Effector CD8-positive, alpha-beta T cell (primary cell): Measurements from ENCODE around the gene WWOX.

Experiments used
- DNase-seq: peaks from one replicate; lab custom pipeline; 2025; lab: John Stamatoyannopoulos, UW

Gene WWOX

DNA sequence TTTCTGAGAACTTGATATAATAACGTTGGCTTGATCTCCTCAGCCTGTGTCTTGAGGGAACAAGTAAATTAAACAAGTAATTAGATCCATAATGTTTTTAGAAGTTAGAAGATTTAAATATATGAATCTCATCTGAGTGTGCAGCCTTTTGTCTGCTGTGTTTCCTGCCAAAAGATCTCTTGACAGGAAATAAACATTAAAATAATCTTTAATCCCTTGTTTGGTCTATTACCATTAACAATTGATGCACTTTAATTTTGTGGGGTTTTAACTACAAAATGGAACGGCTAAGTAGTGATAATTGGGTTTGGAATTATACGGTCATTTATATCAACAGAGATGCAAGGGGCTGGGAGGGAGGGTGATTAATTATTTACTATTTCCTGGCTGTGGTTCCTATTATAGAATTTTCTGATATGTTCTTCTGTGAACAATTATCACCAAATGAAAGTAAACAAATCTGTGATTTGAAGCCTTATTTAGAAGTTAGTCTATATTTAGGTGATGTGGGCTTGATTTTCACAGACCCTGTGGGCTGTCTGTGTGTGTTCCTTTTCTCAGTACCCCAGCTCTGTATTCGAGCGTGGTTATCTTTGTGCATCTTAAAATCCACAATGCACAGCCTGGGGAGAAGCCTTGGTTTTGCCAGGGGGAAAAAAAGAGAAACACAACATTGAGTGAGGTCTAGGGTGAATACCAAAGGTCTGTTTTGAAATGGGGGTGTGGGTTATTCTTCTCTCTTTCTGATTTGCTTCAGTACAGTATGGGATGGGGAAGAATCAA, 556.1 kb downstream of the WWOX start:
- no peak for DNase-seq

DNA sequence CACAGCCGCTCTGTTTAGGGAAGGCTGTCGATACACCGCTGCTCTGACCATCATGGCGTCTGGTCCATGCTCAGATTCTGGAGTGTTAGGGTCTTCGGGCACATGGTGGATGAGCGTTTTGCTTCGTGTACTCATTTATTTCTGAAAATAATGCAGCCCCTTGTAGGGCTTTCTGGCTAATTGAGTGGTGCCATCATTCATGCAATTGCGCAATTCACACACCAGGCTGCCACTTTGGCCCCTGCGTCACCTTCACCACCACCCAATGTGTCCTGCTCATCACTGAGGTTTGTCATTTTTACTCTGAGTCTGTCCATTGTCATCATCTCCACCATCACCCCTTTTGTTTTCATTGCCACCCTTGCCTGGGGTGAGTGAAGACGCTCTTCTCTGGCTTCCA, 557.4 kb downstream of the WWOX start:
- DNase-seq: no peak

DNA sequence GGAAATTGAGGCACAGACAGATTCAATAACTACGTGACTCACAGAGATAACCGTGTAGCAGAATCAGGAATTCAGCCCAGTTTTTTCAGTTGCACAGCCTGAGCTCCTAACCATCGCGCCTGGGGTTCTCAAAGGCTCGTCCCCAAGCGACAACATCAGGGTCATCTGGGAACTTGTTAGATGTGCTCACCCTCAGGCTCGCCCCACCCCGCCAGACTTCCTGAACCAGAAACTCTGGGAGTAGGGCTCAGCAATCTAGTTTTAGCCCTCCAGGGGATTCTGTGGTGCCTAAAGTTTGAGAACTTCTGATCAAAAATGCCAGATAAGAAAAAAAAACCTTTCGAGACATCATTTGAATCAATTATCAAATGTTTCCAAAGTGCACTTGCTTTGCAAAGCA, 559.8 kb downstream of the WWOX start:
- DNase-seq: no peak

DNA sequence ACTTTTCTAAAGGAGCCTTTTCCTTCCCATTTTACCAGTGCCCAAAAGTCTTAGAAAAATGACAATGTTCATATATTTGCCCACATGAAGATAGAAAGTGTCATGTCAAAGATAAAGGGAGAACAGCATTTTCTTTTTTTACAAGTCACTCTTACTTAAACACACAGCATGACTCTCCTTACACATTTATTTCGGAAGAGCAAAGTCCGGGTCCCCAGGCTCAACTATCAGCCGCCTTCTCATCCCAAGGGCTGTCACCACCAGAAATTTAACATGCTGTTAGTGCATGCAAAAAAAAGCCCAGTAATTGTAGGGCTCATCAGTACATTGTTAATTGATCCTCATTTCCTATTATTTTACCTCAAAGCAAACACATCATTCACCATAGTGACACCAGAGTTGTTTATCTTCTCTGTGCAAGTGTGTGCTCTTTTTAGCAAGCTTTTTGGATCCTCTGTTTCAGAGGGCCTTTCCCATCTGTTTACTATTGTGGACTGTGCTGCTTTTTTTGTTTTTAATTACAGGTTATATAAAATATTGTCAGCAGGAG, 560.3 kb downstream of the WWOX start:
- no peak for DNase-seq

DNA sequence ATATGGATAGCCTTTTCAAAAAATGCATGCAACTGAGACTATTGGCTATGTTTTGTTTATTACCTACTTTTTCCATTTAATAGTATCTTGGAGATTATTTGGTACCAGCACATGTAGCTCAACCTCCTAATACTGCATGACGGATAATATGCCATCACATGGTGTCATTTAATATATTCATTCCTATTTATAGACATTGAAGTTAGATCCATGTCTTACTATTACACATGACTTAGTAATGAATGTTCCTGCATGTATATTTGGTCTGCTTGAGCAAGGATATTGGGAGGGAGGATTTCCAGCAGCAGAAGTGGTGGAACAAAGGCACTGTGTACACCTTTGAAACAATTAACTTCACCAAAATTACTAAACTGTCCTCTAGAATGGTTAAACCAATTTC, 561.3 kb downstream of the WWOX start:
- no peak for DNase-seq

DNA sequence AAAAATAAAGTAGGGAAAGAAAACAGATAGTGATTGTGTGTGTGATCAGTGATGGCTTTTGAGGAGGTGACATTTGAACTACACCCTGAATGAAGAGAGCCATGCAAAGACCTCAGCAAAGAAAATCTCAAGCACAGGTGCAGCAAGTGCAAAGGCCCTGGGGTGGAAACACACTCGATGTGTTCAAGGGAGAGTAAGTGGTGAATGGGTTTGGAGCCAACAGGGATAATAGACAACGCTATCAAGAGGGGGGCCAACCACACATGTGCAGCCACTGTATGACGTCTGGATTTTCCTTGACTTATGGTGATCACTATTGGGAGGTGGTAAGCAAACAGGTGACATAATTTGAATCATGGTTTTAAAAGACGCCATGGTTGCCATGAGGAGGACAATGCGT, 564.2 kb downstream of the WWOX start:
- DNase-seq: no peak

DNA sequence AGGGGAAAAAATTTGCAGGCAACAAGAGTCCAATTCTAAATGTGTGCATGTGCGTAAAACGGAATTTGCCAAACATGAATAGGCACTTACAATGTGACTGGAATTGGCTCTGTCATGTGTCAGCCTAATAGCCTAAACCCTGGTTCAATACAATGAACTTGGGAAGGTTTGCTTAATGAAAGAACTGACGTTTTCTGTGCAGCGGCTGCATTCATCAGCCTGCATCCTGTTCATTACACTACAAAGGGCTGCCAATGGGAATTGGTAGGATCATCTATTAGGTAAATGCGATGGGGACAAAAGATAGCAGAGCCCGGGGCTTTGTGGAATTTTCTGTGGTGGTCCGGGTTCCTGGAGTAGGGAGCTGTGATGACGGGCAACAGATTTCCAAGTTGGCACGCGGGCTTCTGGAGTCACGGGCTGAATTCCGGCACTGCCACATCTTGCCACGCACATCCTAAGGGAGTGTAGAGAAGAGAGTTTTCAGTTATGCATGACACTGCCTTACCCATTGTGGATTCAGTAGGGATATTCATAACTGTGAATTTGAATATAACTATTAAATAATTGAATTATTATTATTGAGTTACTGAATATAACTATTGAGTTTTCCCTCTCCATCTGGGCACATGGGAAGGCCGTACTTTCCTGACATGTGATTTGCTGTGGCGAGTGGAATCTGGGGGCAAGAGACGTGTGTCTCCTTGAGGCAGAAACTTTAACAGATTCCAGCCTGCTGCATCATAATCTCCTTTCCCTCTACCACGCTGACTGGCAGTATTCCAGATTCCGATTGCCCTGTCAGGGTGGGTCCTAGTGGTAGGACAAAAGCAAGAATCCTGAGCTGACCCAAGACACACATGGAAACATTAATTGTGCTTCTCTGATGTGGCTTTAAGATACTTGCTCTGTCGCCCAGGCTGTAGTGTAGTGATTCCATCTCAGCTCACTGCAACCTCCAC, 565.6 kb downstream of the WWOX start:
- no peak for DNase-seq

DNA sequence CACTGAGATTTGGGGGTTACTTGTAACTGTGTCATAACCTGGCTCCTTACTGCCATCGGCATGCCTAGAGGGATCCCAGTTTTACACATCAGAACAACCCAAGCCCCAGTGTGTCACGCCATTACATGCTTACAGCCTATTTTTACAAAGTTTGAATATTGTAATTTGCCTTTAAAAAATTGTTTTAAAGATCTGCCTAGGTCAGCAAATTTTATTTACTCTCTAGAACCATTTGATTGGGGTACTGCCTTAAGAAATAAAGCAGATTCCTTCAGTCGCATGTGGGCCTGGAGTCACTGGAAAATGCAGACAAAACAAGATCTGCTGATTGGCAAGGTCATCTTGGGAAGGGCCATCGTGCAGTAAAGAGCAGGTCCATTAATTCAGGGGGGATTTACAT, 566.9 kb downstream of the WWOX start:
- DNase-seq: no peak

DNA sequence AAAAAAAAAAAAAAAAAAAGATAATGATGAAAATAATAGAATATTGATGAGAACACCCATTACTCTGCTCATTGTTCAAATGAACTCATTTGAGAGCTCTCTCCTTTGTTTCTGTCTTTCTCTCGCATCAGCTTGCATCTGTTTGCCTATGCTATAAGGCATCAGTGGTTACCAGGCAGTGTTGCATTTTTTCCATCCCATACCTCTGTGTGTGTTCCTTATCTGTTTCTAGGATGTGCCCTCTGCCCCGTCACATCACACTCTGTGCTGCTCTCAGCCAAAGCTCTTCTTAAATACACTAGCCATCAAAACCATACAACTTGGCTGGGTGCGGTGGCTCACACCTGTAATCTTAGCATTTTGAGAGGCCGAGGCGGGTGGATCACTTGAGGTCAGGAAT, 568.2 kb downstream of the WWOX start:
- no peak for DNase-seq

DNA sequence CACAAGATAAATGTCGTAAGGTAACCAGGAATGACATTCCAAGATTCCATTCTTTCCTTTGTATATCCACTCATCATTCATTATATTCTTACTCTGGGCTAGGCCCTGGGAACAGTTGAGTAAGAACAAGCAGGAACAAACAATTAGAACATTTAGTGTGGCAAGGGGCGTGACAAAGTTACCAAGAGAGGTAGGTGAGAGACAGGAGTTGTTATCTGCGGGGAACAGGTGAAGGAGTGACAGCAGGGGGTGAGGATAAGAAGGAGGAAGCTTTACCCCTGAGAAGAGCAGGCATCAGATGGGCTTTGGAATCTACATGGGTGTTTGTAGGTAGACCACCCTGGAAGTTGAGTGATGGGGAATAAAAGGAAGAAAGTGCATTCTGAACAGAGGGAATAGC, 568.9 kb downstream of the WWOX start:
- no peak for DNase-seq

DNA sequence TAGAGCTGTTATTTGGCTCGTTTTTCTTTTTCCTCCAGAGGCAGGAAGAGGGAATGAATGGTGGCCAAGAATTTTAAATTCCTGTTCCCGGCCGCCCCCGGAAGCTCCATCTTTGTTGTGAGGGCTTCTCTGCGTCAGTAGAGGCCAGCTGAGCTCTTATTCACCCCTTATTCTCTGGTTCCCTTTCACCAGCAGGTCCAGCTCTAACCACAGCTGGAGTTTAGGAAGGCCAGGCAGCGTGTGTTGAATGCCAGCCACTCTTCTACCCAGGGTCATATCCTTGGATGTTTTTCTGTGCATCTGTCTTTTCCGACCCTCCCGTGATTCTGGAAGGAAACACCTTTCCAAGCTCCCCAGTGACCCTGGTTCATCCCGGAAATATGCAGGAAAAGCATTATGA, 570.5 kb downstream of the WWOX start:
- no peak for DNase-seq

DNA sequence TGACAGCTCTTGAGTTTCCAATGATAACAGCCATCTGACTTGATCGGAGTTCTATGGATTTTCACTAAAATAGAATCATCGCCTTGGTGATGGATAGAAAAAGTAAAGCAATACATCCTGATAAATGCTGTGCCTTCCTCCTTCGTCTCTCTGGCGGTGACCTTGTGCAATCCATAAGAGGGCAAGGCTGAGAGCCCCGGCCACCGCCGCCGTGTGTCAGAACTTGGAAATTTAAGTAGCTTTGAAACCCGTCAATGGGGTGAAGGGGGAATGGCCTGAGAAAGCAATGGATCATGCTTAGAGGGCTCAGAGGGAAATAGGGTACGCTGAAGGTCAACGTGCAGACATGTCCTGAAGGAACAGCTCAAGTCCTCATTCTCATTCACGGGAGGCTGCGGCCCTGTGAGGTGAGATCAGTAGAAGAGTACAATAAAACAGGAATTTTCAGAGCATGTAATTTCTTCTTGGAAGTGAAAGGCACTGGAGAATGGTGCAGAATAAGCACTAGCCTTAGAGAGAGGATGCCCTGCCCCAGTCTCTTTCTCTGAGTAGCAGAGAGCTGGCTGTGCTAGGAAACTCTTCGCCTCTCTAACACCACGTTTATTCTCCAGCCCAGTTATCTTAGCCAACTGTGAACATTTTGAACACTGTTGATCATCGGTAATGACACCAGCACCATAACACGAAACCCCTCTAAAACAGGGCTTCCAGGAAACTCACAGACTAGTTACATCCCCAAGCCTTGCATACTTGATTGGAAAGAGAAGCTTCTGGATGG, 573.5 kb downstream of the WWOX start:
- no peak for DNase-seq

DNA sequence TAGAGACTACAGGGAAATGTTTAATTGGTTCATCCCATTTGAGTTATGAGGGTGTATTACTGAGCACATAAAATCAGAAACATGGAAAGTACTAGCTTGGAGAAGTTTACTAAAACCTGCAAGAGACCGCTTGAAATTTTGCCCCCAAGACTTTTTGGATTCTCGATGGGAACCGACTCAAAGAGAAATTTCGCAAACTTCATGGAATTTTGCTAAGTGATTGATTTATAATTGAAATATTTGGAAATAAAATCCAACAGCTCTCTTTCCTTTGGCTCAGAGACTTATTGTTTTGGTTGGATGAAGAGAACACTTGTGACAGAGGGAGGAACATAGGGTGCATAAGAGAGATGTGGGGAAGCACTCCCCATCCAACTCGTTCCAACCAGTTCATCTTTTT, 574.4 kb downstream of the WWOX start:
- DNase-seq: no peak

DNA sequence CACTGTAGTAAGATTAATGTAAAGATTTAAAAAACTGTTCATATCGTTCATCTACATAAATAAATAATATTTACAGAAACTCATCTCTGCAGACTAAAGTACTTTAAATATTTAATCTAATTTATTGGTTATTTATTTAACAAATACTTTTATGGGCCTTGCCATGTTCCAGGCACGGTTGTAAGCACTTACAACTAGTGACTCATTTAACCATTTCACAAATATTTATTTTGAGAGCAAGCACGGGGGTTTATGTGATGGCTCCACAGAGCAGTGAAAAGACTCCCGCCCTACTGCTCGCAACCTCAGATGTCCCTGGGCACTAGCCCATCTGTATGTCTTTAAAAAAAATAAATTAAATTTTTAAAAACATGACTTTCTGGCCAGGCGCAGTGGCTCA, 575.9 kb downstream of the WWOX start:
- no peak for DNase-seq

DNA sequence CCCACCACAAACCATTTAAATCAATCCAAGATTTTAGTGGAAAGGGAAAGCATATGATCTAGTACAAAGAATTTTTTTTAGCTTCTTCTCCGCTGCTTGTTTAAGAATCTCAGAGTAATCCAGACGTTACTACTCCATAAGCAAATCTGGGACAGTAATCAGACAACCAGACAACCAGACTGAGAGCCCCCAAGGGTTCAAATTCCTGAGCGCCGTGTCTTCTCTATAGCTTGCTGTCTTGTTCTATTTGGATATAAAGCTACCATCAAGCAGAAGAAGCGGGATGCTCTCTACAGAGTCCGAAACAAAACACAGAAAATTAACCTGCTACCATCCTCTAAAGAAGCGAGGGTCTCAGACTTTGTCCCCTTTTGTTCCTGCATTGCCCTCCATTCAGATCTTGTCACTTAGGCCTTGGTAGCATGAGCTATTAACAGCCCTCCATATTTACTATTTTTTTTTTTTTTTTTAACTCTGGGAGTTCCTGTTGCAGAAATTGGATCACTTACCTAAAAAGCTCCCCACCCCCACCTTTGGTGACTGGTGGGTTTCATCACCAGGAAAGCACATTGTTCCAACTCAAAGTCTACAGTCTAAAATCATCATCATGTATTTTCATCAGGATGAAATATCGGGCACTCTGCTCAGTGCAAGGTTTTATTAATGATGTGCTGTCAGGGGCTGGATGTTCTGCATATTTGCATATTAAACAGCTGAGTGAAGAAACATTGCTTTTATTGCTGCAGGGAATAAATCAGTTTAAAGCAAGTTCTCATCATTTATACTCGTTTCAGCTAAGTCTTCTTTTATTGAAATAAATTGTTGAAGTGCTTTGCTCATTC, 576.7 kb downstream of the WWOX start:
- no peak for DNase-seq

DNA sequence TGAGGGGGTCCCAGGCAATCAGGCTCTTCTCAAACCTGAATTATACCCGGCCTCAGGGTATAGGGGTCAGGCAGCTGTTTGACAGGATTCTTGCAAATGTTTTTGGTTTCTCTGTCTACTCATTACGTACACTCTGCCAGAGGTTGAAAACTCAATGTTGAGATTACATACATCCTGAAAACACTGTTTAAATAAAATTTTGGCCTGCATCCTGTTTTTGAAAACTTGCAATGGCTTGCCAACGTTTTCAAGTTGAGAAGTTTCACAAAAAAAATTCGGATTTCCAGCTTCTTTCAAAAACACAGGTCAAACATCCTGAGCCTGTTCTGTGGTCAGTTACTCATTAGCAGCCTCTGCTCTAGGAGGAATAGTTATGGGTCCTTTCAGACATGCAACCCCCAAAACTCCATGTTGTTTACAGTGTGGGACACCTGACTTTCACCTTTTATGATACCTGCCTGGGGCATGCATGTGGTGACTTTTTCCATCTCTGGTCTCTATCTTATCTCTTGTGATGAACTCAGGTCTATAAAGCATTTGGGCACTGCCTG, 577.8 kb downstream of the WWOX start:
- DNase-seq: no peak

DNA sequence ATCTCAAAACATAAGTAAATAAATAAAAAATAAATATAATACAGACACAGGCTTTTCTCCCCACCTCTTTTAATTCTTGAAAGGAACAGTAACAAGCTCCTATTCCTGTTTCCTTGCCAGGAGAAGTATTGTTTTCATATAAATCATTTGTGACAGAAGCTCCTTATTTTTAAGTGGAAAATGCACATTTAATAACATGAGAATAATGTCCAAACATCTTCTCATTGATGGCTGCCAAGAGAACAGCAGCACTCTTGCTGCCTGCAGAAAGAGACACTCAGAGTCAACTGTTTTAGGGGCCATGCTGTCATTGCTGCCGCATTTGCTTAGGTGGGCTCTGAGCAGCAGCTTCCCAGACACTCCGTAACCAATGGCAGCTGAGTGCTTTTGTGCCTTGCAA, 580.1 kb downstream of the WWOX start:
- no peak for DNase-seq

DNA sequence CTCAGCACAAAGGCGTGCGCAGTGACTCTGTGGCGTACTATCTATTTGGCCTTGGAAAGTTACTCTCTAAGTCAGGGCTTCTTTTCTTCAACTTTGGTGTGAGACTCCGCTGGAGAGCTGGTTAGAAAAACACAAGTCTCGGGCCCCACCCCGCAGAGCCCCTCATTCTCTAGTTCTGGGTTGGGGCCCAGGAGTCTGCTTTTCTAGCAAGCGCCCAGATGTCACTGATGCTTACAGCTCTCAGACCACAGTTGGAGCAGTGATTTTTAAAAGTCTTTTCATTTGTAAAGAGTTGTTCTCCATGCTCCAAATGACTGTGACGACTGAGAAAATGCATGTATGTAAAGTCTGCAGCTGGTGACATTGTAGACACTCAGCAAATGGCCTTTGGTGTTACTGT, 582.3 kb downstream of the WWOX start:
- no peak for DNase-seq

DNA sequence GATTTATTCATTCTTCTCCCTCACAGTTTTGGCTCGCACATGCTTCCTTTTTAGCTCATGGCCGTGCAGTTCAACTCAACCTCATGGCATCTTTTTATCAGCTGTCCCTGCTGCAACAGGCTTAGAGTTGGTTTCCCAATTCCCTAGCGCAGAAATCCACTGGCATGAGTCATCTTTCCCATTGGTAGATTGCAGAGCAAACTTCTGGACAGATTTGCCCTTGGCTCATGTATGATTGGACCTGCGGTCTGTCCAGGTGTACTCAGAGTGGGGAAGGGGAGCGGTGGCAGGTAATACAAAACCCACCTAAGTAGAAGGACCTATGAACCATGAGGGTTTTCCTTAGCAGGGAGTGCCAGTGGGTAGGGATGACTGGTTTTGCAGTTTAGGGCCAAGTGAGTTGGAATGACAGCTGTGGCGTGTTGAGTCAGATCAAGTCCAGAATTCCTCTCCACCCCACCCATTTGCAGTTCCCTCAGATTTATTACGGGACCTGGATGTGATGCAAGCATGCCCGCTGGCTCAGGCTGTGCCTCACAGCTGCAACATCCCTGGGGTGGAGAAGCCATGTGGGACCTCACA, 584.7 kb downstream of the WWOX start:
- DNase-seq: no peak

DNA sequence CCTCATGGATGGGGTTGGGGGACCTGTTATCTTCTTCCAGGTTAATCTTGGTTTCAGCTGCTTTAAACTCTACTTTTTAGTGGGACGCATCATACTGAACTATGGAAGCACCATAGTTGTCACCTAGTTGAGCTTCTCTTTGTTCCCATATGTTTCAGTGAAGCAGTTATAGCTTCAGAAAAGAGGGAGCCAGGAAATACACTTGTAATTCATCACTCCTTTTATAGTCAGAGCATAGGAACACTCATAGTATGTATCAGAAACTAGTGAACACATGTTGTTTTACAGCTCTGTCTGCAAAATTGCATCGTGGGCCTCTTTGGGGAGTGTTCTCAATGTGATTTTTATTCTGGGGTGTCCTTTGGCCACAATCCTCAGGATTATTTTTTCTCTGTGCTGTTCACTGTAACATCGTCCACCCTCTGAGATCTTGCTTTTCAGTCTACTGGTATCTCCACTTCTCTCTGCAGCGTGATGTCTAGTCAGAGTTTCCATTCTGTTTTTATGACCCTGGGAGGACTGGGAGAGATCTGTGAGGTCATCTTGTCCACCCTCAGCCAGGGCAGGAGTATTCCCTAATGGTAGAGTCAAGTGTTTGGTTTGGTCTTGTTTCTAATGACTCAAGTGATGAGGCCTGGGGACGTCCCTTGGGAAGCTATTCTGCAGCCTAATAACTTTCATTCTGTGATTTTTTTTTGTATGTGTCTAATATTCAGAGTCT, 585.4 kb downstream of the WWOX start:
- no peak for DNase-seq
